ENCODE measurements around the gene MAF.

Gene MAF

DNA sequence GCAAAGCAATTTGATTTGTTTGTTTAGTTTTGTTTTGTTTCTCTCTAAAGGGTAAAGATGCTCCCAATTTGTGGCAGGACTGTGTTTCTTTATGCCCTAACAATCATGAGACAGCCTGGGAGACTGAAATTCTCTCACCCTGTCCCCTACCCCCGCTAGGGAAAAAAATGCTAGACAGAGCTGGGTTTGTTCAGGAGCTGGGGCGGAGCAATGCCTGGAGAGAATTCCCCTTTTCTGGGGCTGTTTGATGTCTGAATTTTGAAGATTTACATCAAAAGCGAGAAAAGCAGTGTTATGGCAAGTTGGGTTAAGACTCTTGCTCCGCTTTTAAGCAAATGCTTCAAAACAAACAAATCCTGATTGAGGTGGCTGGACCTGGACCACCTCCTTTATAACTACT is 8.4 kb downstream of the MAF start:
- CTCF ChIA-PET: no interaction called here
- H3K4me3 ChIP-seq (ENCODE audit: low read depth, low read length): no peak overlapping the region
- TF ChIP-seq, protein P1, sequence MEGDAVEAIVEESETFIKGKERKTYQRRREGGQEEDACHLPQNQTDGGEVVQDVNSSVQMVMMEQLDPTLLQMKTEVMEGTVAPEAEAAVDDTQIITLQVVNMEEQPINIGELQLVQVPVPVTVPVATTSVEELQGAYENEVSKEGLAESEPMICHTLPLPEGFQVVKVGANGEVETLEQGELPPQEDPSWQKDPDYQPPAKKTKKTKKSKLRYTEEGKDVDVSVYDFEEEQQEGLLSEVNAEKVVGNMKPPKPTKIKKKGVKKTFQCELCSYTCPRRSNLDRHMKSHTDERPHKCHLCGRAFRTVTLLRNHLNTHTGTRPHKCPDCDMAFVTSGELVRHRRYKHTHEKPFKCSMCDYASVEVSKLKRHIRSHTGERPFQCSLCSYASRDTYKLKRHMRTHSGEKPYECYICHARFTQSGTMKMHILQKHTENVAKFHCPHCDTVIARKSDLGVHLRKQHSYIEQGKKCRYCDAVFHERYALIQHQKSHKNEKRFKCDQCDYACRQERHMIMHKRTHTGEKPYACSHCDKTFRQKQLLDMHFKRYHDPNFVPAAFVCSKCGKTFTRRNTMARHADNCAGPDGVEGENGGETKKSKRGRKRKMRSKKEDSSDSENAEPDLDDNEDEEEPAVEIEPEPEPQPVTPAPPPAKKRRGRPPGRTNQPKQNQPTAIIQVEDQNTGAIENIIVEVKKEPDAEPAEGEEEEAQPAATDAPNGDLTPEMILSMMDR (IDR thresholded peaks at IDR 0.05; ENCODE audit: insufficient read depth, low read length, missing control alignments): no peak
- POLR2A ChIA-PET: no interaction called here
- DNase-seq (ENCODE audit: low read depth, low spot score): no peak

DNA sequence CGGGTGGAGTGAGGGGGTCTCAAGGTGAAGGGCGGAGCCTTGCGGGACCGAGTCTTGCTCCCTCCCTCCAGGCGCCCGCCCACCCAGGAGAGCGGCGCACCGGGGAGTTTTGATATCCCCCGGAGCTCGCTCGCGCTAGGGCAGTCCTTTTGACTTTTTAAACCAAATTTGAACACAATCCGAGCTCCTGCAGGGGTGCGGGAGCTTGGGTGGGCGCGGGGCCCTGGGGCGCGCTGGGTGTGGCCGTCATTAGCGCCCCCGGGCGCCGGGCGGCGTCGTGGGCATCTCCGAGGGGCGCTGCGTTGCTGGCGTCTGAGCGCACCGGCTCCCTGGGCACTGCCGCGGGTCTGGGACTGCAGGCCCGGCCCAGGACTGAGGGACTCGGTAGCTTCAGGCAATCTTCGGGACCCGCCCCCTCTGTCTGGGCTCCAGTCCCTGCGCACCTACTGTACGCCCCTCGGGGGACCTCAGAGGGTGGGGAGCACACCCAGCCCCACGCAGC is 10.9 kb downstream of the MAF start:
- TF ChIP-seq, protein P1 (IDR thresholded peaks at IDR 0.05; ENCODE audit: insufficient read depth, low read length, missing control alignments): no peak
- no peak for DNase-seq (ENCODE audit: low read depth, low spot score)
- CTCF ChIA-PET: no interaction called here
- POLR2A ChIA-PET: no interaction called here
- no peak overlapping the region for H3K4me3 ChIP-seq (ENCODE audit: low read depth, low read length)

DNA sequence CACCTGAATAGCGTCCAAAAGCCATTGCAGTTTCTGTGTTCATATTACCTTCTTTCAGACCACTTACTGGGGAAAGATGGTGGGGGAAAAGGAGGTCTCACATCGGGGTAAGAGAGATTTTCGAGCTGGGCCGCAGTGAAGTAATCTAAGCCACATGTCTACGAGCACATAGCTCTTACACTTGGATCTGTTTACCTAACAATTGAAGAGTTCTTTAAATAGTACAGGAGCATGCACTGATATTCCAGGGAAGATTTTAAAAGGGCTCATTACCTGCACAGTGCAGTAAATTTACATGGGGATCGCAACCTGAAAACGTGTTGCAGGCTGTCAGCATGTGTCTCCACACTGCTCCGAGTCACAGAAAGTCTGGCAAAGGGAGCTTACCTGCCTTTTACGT is 12.6 kb downstream of the MAF start:
- TF ChIP-seq, protein P1 (IDR thresholded peaks at IDR 0.05; ENCODE audit: insufficient read depth, low read length, missing control alignments): no peak
- POLR2A ChIA-PET: no interaction called here
- CTCF ChIA-PET: no interaction called here
- H3K4me3 ChIP-seq (ENCODE audit: low read depth, low read length): no peak overlapping the region
- no peak for DNase-seq (ENCODE audit: low read depth, low spot score)

DNA sequence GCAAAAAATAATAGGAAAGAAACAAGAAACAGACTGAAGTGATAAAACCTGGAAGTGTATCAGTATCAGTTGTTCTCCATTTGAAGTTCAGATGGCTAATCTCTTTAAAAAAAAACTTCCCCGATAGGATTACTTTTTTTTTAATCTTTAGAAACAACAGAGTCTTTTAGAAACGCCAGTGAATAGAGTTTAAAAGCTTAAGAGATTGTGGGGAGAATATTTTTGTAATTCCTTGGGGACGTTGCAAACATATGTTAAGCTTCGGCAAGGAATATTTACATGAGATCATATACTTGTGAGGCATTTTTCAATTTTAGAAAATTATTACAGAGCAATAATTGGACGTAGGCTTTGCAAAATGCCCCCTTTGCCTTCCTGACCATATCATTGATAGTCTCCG is 13.2 kb downstream of the MAF start:
- ChIA-PET CTCF (no interaction called here), POLR2A (no interaction called here)
- TF ChIP-seq, protein P1 (IDR thresholded peaks at IDR 0.05; ENCODE audit: insufficient read depth, low read length, missing control alignments): no peak
- DNase-seq (ENCODE audit: low read depth, low spot score): no peak
- no peak overlapping the region for H3K4me3 ChIP-seq (ENCODE audit: low read depth, low read length)

DNA sequence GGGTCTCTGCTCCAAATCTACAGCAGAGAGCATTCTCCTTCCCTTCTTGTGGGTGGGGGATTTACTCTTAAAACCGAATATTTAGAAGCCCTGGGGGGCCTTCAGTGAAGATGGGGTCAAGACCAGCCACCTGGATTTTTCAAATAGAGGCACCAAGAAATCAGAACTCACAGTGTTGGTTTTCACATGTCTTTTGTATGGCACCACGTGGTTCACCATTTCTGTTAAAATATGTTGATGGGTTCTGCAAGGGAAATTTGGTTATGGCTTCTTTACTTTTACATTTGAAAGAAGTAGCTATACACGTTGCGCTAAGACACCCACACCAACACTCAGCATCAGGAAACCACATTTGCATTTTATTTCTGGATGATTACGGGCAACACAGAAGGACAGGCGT is 17.7 kb downstream of the MAF start:
- ChIA-PET CTCF (no interaction called here), POLR2A (no interaction called here)
- DNase-seq (ENCODE audit: low read depth, low spot score): no peak
- no peak overlapping the region for H3K4me3 ChIP-seq (ENCODE audit: low read depth, low read length)
- TF ChIP-seq, protein P1 (IDR thresholded peaks at IDR 0.05; ENCODE audit: insufficient read depth, low read length, missing control alignments): no peak

DNA sequence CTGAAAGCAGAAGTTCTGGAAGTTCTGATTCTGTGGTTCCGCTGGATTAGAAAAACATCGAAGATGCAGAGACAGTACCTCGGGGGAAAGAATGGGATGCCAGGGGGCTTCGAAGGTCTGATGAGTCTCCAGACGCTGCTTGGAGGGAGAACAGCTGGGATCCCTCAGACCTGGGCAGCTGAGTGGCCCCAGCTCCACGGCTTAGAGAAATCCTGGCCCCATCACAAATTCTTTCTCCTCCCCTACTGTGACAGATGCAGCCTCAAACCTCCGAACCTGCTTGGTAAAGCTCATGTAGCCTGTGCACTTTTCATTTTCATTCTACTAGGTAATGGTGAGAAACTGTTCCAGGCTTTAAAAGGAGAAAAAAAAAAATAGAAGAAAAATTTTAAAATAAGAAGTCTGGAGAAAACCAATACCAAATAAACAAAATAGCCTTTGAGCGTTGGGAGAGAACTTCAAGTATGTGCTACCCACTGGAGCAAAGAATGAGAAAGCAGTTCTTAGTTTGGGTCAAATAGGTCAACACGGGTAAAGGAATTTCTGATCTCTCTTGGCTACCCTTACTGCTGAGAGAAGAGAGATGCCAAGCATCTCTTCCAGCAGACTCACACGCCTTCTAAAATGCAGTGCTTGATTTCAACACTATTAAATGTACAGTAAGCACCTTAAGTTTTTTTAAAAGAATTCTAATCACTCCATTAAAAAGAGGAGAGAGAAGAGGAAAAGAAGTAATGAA is 19.9 kb downstream of the MAF start:
- ChIA-PET CTCF (interaction anchor here (1.1 kb wide), 1 partner anchor 22 kb away, joined by 3 read pairs; no protein-coding TSS in a partner anchor), POLR2A (no interaction called here)
- no peak for DNase-seq (ENCODE audit: low read depth, low spot score)
- TF ChIP-seq, protein P1 (IDR thresholded peaks at IDR 0.05; ENCODE audit: insufficient read depth, low read length, missing control alignments): no peak
- no peak overlapping the region for H3K4me3 ChIP-seq (ENCODE audit: low read depth, low read length)
